Breast epithelium (tissue), 4 donors: ENCODE data around the gene SNX25. TPM values are rescaled to one million over a fixed set of nuclear protein-coding genes. Genes with fewer than 3 reads are reported as not detected.

Experiments used
- DNase-seq, 2 donors: peaks; one replicate each; pipeline ENCODE4 v3.0.0-alpha.2; 2019; ENCODE audit warnings: low spot score in 2 of 2
- H3K27ac ChIP-seq, 2 donors: fragments of 200-600 bp; sonication (generic) in 1 of 2; one replicate each; pipeline ENCODE4 v1.5.1; 2016 to 2019; ENCODE audit warnings: mild to moderate bottlenecking in 1 of 2
- H3K27me3 ChIP-seq, 2 donors: fragments of 200-600 bp; sonication (generic) in 1 of 2; one replicate each; pipeline versions ENCODE4 v1.5.1 to v1.6.0; 2017 to 2019; ENCODE audit warnings: control low read depth in 1 of 2, mild to moderate bottlenecking in 1 of 2
- H3K36me3 ChIP-seq: fragments of 200-600 bp; one replicate; pipeline ENCODE4 v1.5.1; 2019
- H3K4me1 ChIP-seq, 2 donors: fragments of 200-600 bp; sonication (generic); one replicate each; pipeline ENCODE4 v1.5.1; 2016 to 2019; ENCODE audit warnings: control low read depth in 1 of 2
- H3K4me3 ChIP-seq, 3 donors: fragments of 200-600 bp; sonication (generic); 1 replicate in 2 of 3; 2 replicates in 1 of 3; pipeline ENCODE4 v1.5.1; 2016 to 2019; ENCODE audit warnings: mild to moderate bottlenecking in 3 of 3, moderate library complexity in 2 of 3
- H3K9me3 ChIP-seq, 2 donors: fragments of 200-600 bp; sonication (generic) in 1 of 2; one replicate each; pipeline ENCODE4 v1.5.1; 2016 to 2019; ENCODE audit warnings: control low read depth in 1 of 2
- POLR2A ChIP-seq: fragments of 450-650 bp; IDR thresholded peaks from one replicate; pipeline ENCODE4 v1.6.1; 2016; ENCODE audit warnings: antibody characterized with exemption, mild to moderate bottlenecking, moderate library complexity
- POLR2AphosphoS5 ChIP-seq, 3 donors: sonication (generic); formaldehyde crosslinking; IDR thresholded peaks; one replicate each; pipeline ENCODE4 v1.6.1; 2017; ENCODE audit warnings: antibody characterized with exemption in 3 of 3
- intact Hi-C: fragments of 100-400 bp; cut with DNase I; formaldehyde crosslinking; loops from one replicate; pipeline ENCODE4 v1.15.1; 2023; ENCODE audit warnings: low total_unique reads
- total RNA-seq, 3 donors: library from RNA; depleted of rRNA; stranded (reverse); fragments of >200 nt; gene quantifications; one replicate each; pipeline ENCODE4 v1.1.0, GENCODE V29; 2016
- TF ChIP-seq, protein P1 (sequence below), 3 donors: fragments of 450-650 bp; IDR thresholded peaks; one replicate each; pipeline ENCODE4 v1.5.1; 2016 to 2017; ENCODE audit warnings: antibody characterized with exemption in 3 of 3, mild to moderate bottlenecking in 3 of 3, moderate library complexity in 3 of 3

Gene SNX25
- total RNA-seq, 3 donors from 2014 or later, result 16.8 to 30.1 (median 29.8) TPM

DNA sequence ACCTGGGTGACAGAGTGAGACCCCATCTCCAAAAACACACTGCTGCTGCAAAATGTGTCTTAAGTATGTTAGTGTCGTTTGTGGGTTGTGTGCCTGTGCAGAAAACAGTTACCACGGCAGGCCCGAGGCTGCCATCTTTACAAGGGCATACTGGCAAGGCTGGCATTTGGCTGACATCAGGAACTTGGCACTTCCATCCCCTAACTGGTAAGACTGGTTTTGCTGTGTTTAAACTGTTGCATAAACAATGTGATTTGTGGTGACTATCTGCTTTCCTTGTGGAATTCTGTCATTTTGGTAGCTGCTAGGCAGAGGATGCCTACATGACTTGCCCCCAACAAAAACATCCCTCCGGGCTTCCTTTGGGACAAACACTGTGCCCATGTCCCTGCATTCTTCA is 174.1 kb downstream of the SNX25 start:
- Histone ChIP-seq H3K9me3 (no peaks in the 10 kb centered on the region), H3K27ac (peak overlapping the region; percentile 71 to 81), H3K4me3 (peak overlapping the region in 1 of 3 donors; percentile 31), H3K4me1 (no peaks in the 10 kb centered on the region), H3K27me3 (no peaks in the 10 kb centered on the region), H3K36me3 (no peaks in the 10 kb centered on the region)
- peak in 2 of 3 donors; percentile 47 to 62 for TF ChIP-seq POLR2AphosphoS5 (IDR thresholded peaks at IDR 0.05)
- TF ChIP-seq, protein P1, sequence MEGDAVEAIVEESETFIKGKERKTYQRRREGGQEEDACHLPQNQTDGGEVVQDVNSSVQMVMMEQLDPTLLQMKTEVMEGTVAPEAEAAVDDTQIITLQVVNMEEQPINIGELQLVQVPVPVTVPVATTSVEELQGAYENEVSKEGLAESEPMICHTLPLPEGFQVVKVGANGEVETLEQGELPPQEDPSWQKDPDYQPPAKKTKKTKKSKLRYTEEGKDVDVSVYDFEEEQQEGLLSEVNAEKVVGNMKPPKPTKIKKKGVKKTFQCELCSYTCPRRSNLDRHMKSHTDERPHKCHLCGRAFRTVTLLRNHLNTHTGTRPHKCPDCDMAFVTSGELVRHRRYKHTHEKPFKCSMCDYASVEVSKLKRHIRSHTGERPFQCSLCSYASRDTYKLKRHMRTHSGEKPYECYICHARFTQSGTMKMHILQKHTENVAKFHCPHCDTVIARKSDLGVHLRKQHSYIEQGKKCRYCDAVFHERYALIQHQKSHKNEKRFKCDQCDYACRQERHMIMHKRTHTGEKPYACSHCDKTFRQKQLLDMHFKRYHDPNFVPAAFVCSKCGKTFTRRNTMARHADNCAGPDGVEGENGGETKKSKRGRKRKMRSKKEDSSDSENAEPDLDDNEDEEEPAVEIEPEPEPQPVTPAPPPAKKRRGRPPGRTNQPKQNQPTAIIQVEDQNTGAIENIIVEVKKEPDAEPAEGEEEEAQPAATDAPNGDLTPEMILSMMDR (IDR thresholded peaks at IDR 0.05), result no peak
- intact Hi-C loops, result no loop called here
- peak; percentile 64 to 71 for DNase-seq

DNA sequence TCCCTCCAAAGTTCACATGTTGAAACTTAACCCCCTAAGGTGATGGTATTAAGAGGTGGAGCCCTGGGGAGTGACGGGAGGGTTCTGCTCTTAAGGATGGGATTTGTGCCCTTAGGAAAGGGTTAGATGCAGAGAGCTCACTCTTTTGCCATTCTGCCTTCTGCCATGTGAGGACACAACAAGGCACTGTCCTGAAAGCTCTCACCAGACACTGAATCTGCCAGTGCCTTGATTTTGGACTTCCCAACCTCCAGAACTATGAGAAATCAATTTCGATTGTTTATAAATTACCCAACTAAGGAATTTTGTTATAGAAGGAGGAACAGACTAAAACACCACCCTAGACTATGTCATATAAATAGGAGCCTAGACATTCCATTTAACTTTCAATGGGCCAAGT is 174.7 kb downstream of the SNX25 start:
- intact Hi-C loops, result no loop called here
- Histone ChIP-seq H3K4me1 (no peaks in the 10 kb centered on the region), H3K27ac (peak overlapping the region; percentile 71 to 81), H3K9me3 (no peaks in the 10 kb centered on the region), H3K4me3 (peak overlapping the region in 1 of 3 donors; percentile 31), H3K27me3 (no peaks in the 10 kb centered on the region), H3K36me3 (no peaks in the 10 kb centered on the region)
- DNase-seq, result no peak
- TF ChIP-seq, protein P1 (IDR thresholded peaks at IDR 0.05), result no peak
- TF ChIP-seq POLR2AphosphoS5 (IDR thresholded peaks at IDR 0.05), result no peak
- TF ChIP-seq POLR2A, result no peak

DNA sequence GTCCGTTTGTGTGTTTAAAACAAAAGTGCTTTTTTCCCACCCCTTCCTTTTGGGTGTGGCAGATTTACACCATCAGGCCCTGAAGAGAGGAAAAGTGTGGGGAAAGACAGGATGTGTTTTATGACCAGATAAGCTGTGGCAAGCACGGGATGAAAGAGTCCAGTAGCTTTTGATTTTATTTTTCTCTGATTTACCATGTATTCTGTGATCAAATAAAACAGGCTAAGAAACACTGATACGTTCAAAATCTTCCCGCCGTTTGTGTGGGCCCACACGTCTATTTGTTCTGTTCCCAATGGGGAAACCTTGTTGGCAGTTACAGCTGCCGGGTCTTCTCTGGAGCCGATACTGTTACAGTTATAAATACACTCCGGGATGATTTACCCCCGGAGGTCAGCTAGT is 175.5 kb downstream of the SNX25 start:
- no peak overlapping the region for H3K4me3 ChIP-seq
- H3K36me3 ChIP-seq, result no peaks in the 10 kb centered on the region
- TF ChIP-seq POLR2A (no peak), POLR2AphosphoS5 (IDR thresholded peaks at IDR 0.05) (no peak)
- TF ChIP-seq, protein P1 (IDR thresholded peaks at IDR 0.05), result no peak
- no peaks in the 10 kb centered on the region for H3K9me3 ChIP-seq
- no peaks in the 10 kb centered on the region for H3K27me3 ChIP-seq
- no peak for DNase-seq
- intact Hi-C loops, result no loop called here
- H3K27ac ChIP-seq, result peak overlapping the region in 1 of 2 donors; percentile 23
- H3K4me1 ChIP-seq, result no peaks in the 10 kb centered on the region

DNA sequence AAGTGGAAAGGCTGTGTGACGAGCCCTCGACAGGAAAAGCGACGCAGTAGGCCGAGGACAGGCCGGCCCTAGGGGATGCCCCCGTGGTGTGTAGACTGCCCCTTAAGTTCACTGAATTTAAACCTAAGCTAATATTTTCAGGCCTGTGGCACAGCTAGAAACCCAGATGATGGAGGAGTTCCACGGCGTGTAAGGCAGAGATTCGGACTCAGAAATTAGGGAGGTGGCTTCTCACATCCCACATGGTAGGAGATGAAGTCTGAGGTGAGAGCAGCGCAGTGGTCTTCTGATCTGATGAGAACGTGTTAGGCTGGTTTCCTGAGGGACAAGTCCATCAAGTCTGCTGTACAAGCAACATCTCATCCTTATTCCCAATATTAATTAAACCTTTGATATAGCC is 178.6 kb downstream of the SNX25 start:
- H3K27me3 ChIP-seq, result no peaks in the 10 kb centered on the region
- no peak overlapping the region for H3K4me3 ChIP-seq
- no peaks in the 10 kb centered on the region for H3K36me3 ChIP-seq
- intact Hi-C loops, result no loop called here
- no peak for DNase-seq
- no peaks in the 10 kb centered on the region for H3K4me1 ChIP-seq
- H3K9me3 ChIP-seq, result no peaks in the 10 kb centered on the region
- no peak for TF ChIP-seq POLR2A
- TF ChIP-seq, protein P1 (IDR thresholded peaks at IDR 0.05), result no peak
- no peak for TF ChIP-seq POLR2AphosphoS5 (IDR thresholded peaks at IDR 0.05)
- no peak overlapping the region for H3K27ac ChIP-seq

DNA sequence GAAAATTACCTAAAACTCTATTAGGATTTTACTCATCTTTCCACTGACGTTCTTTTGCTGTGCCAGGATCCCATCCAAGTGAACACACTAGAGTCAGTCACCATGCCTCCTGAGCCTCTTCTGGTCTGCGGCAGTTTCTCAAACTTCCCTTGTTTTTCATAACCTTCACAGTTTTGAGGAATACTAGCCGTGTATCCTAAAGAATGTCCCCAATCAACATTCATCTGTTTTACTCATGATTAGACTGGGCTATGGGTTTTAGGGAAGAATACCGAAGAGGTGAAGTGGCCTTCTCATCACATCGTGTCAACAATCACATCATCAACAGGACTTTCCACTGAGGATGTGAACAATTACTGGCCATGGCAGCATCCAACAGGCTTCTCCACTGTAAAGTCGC is 181.5 kb downstream of the SNX25 start:
- Histone ChIP-seq H3K36me3 (no peaks in the 10 kb centered on the region), H3K27me3 (no peaks in the 10 kb centered on the region), H3K4me1 (no peaks in the 10 kb centered on the region), H3K4me3 (no peak overlapping the region), H3K9me3 (no peaks in the 10 kb centered on the region), H3K27ac (no peak overlapping the region)
- no peak for TF ChIP-seq POLR2A
- no peak for TF ChIP-seq POLR2AphosphoS5 (IDR thresholded peaks at IDR 0.05)
- TF ChIP-seq, protein P1 (IDR thresholded peaks at IDR 0.05), result no peak
- intact Hi-C loops, result loop anchor here (10.0 kb wide), 1 partner anchor 186 kb away; the partner anchor contains the start of genes CFAP97 and SNX25
- no peak for DNase-seq
